Esophagus squamous epithelium (tissue), 5 donors: ENCODE measurements around the gene DNAJC17. TPM values are rescaled to one million over a fixed set of nuclear protein-coding genes. Genes with fewer than 3 reads are reported as not detected.

Experiments used
- DNase-seq: peaks from one replicate; lab custom pipeline; 2025; lab: John Stamatoyannopoulos, UW
- H3K27ac ChIP-seq, 4 donors: fragments of 200-600 bp; sonication (generic); one replicate each; pipeline ENCODE4 v1.5.1; 2016 to 2019; ENCODE audit warnings: mild to moderate bottlenecking in 1 of 4
- H3K27me3 ChIP-seq, 4 donors: fragments of 200-600 bp; sonication (generic); 1 replicate in 3 of 4; 2 replicates in 1 of 4; pipeline versions ENCODE4 v1.5.1 to v1.6.0; 2017 to 2021; ENCODE audit warnings: antibody characterized with exemption in 1 of 4
- H3K36me3 ChIP-seq, 3 donors: fragments of 200-600 bp; sonication (generic); one replicate each; pipeline ENCODE4 v1.5.1; 2016 to 2019
- H3K4me1 ChIP-seq, 3 donors: fragments of 200-600 bp; sonication (generic); one replicate each; pipeline ENCODE4 v1.5.1; 2017 to 2019
- H3K4me3 ChIP-seq, 4 donors: fragments of 200-600 bp; sonication (generic); 1 replicate in 3 of 4; 2 replicates in 1 of 4; pipeline ENCODE4 v1.5.1; 2016 to 2019; ENCODE audit warnings: mild to moderate bottlenecking in 2 of 4, moderate library complexity in 1 of 4
- H3K9me3 ChIP-seq, 3 donors: fragments of 200-600 bp; sonication (generic); one replicate each; pipeline ENCODE4 v1.5.1; 2016 to 2019
- CTCF ChIP-seq, 6 experiments: fragments of 450-650 bp in 4 of 6; fragments of 200-600 bp in 2 of 6; sonication (generic) in 2 of 6; IDR thresholded peaks; one replicate each; pipeline ENCODE4 v1.5.1; 2016 to 2019; ENCODE audit warnings: antibody characterized with exemption in 6 of 6, mild to moderate bottlenecking in 4 of 6, moderate library complexity in 4 of 6
- POLR2A ChIP-seq, 4 donors: fragments of 450-650 bp; IDR thresholded peaks; one replicate each; pipeline ENCODE4 v1.6.1; 2017; ENCODE audit warnings: antibody characterized with exemption in 4 of 4, mild to moderate bottlenecking in 4 of 4, moderate library complexity in 3 of 4
- WGBS, 2 donors: methylation state at CpG; one replicate each; pipeline ENCODE4 v1.1.5; 2018; 5-methylcytosine and 5-hydroxymethylcytosine counted together
- intact Hi-C: fragments of 100-400 bp; cut with DNase I; formaldehyde crosslinking; loops from one replicate; pipeline ENCODE4 v1.15.0; 2022
- small RNA-seq, 4 donors: library from RNA; depleted of rRNA; stranded (forward); fragments of <200 nt; gene quantifications; one replicate each; pipeline ENCODE3, GENCODE V24; 2016
- total RNA-seq, 4 donors: library from RNA; depleted of rRNA; stranded (reverse); fragments of >200 nt; gene quantifications; one replicate each; pipeline ENCODE4 v1.1.0, GENCODE V29; 2016
- donor health status: DM: yes; HTN: yes; CAD: no.

The DNAJC17 gene
- total RNA-seq, 4 donors from 2014 or later = 13.9 to 24.0 (median 19.2) TPM

GRCh38 chr15:40716165-40716564 lies 91.1 kb downstream of the DNAJC17 start:
- no peak for TF ChIP-seq POLR2A (IDR thresholded peaks at IDR 0.05)
- no peak for TF ChIP-seq CTCF (IDR thresholded peaks at IDR 0.05)
- DNase-seq = no peak
- Histone ChIP-seq H3K9me3 (no peaks in the 10 kb centered on the region), H3K4me3 (no peak overlapping the region), H3K27ac (no peak overlapping the region), H3K4me1 (no peaks in the 10 kb centered on the region), H3K36me3 (no peaks in the 10 kb centered on the region), H3K27me3 (no peaks in the 10 kb centered on the region)
- WGBS, 2 donors = 91 to 92% methylated on average over 6 of the region's 6 CpGs
- intact Hi-C loops = no loop called here

Small RNAs within 50 kb of the gene (small RNA-seq; reads per million reads assigned to genes)
- 0 reads per million in 4 donors for gene SUMO2P15

Other genes starting within 250 kb of the DNAJC17 start
- gene CCDC32, start 242.4 kb downstream of the DNAJC17 start, total RNA-seq = 10 to 100 TPM in 2 of 4 donors, 1 to 10 TPM in 2; 7.3 to 27.9 (median 15.8) TPM
- 10 to 100 TPM in 1 of 4 donors, 1 to 10 TPM in 3; 4.3 to 10.3 (median 6.7) TPM for gene RPUSD2, start 238.2 kb downstream of the DNAJC17 start, total RNA-seq
- gene KNL1, start 213.2 kb downstream of the DNAJC17 start, total RNA-seq = 10 to 100 TPM in 2 of 4 donors, 1 to 10 TPM in 2; 2.9 to 17.8 (median 11.0) TPM
- gene RAD51, start 112.3 kb downstream of the DNAJC17 start, total RNA-seq = 1 to 10 TPM; 1.9 to 8.5 (median 4.5) TPM
- 10 to 100 TPM; 21.3 to 31.9 (median 26.4) TPM for gene RMDN3, start 52.2 kb downstream of the DNAJC17 start, total RNA-seq
- gene GCHFR, start 43.4 kb downstream of the DNAJC17 start, total RNA-seq = 10 to 100 TPM in 3 of 4 donors, 1 to 10 TPM in 1; 10.0 to 47.5 (median 41.9) TPM
- 10 to 100 TPM; 11.3 to 44.3 (median 22.2) TPM for gene C15orf62, start 37.5 kb downstream of the DNAJC17 start, total RNA-seq
- 10 to 100 TPM; 16.5 to 33.4 (median 28.9) TPM for gene ZFYVE19, start 384 bp downstream of the DNAJC17 start, total RNA-seq
- under 1 TPM in 1 of 4 donors, not detected in 3; 0.68 TPM for gene PPP1R14D, start 21.2 kb upstream of the DNAJC17 start, total RNA-seq
- gene SPINT1, start 36.6 kb upstream of the DNAJC17 start, total RNA-seq = 100 to 1,000 TPM; 168 to 506 (median 215) TPM
- gene RHOV, start 66.8 kb upstream of the DNAJC17 start, total RNA-seq = 100 to 1,000 TPM in 3 of 4 donors, 10 to 100 TPM in 1; 94.0 to 146 (median 123) TPM
- gene VPS18, start 87.0 kb upstream of the DNAJC17 start, total RNA-seq = 10 to 100 TPM; 17.4 to 25.9 (median 20.7) TPM
- 1 to 10 TPM in 3 of 4 donors, under 1 TPM in 1; 0.68 to 4.6 (median 1.3) TPM for gene DLL4, start 121.9 kb upstream of the DNAJC17 start, total RNA-seq
- gene CHAC1, start 146.0 kb upstream of the DNAJC17 start, total RNA-seq = 10 to 100 TPM in 1 of 4 donors, 1 to 10 TPM in 2, under 1 TPM in 1; 0.76 to 16.1 (median 6.4) TPM